ENCODE measurements around the gene KSR1. TPM values are rescaled to one million over a fixed set of nuclear protein-coding genes. Genes with fewer than 3 reads are reported as not detected.

Gene KSR1
- total and polyA plus RNA-seq, 9 of the 15 experiments (the other 6 are each of a cell fraction or from before 2014, with no cell fraction given) = 1.4 to 51.7 (median 18.4) TPM

DNA sequence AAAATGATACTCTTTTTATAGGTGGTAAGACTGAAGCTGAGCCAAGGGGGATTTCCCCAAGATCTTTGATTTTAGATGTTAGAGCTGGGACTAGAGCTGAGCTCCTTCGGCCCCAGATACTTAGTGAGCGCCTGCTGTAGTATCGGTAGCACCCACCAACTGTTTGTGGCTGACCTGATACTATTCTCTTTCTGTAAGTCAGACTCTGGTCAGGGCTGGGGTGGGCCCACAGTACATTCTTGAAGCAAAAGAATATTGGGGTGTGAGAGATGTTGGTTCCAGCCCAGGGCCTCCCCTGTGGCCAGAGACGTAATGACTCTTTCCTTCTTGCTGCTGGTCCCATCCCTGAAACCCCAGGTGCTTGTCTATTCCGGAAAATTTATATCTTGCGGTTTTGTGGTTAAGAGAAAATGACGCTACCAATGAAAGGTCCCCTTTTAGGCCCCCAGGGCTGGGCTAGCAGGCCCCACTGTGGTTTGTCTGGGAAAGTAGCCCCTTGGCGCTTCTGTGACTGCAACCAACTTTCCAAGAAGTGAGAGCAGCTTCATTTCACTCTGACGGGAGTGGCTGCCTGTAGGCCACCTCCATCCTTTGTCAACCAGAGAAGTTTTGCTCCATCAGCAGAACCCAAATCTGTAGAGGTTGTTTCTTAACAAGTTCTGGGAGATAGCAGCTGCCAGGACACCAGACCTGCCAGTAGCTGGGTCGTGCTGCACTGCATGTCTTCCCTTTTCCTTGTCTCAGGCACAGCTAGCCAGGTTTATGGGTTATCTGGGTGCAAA is 88.3 kb downstream of the KSR1 start (continued):
- TF ChIP-seq TAF9B (IDR thresholded peaks at IDR 0.05; ENCODE audit: partially characterized antibody) (no peak), ZNF586 (CRISPR knock-in tag; conservative IDR thresholded peaks at IDR 0.05) (no peak), TSC22D4 (tag; IDR thresholded peaks at IDR 0.05) (no peak), MXI1 (IDR thresholded peaks at IDR 0.05; ENCODE audit: low read depth, low read length) (no peak), CREB1 (IDR thresholded peaks at IDR 0.05) (no peak), CREB1 (CRISPR knock-in tag; IDR thresholded peaks at IDR 0.05) (no peak), TOE1 (IDR thresholded peaks at IDR 0.05; ENCODE audit: borderline replicate concordance) (no peak), TOE1 (CRISPR knock-in tag; IDR thresholded peaks at IDR 0.05; ENCODE audit: borderline replicate concordance, low read depth) (no peak), GATAD2A (IDR thresholded peaks at IDR 0.05) (no peak), ZEB2 (IDR thresholded peaks at IDR 0.05) (peak; percentile 77), COPS2 (conservative IDR thresholded peaks at IDR 0.05) (no peak), ZNF79 (CRISPR knock-in tag; IDR thresholded peaks at IDR 0.05; ENCODE audit: low read depth) (no peak), ESRRB (CRISPR knock-in tag; IDR thresholded peaks at IDR 0.05; ENCODE audit: borderline replicate concordance) (no peak), FOXJ2 (tag; IDR thresholded peaks at IDR 0.05) (no peak), ZFPM2 (CRISPR knock-in tag; IDR thresholded peaks at IDR 0.05) (no peak), ZC3H11A (IDR thresholded peaks at IDR 0.05; ENCODE audit: low read depth, low read length) (no peak)
- TF ChIP-seq, protein P1, sequence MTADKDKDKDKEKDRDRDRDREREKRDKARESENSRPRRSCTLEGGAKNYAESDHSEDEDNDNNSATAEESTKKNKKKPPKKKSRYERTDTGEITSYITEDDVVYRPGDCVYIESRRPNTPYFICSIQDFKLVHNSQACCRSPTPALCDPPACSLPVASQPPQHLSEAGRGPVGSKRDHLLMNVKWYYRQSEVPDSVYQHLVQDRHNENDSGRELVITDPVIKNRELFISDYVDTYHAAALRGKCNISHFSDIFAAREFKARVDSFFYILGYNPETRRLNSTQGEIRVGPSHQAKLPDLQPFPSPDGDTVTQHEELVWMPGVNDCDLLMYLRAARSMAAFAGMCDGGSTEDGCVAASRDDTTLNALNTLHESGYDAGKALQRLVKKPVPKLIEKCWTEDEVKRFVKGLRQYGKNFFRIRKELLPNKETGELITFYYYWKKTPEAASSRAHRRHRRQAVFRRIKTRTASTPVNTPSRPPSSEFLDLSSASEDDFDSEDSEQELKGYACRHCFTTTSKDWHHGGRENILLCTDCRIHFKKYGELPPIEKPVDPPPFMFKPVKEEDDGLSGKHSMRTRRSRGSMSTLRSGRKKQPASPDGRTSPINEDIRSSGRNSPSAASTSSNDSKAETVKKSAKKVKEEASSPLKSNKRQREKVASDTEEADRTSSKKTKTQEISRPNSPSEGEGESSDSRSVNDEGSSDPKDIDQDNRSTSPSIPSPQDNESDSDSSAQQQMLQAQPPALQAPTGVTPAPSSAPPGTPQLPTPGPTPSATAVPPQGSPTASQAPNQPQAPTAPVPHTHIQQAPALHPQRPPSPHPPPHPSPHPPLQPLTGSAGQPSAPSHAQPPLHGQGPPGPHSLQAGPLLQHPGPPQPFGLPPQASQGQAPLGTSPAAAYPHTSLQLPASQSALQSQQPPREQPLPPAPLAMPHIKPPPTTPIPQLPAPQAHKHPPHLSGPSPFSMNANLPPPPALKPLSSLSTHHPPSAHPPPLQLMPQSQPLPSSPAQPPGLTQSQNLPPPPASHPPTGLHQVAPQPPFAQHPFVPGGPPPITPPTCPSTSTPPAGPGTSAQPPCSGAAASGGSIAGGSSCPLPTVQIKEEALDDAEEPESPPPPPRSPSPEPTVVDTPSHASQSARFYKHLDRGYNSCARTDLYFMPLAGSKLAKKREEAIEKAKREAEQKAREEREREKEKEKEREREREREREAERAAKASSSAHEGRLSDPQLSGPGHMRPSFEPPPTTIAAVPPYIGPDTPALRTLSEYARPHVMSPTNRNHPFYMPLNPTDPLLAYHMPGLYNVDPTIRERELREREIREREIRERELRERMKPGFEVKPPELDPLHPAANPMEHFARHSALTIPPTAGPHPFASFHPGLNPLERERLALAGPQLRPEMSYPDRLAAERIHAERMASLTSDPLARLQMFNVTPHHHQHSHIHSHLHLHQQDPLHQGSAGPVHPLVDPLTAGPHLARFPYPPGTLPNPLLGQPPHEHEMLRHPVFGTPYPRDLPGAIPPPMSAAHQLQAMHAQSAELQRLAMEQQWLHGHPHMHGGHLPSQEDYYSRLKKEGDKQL (CRISPR knock-in tag; IDR thresholded peaks at IDR 0.05; ENCODE audit: borderline replicate concordance) = no peak
- TF ChIP-seq, protein P2, sequence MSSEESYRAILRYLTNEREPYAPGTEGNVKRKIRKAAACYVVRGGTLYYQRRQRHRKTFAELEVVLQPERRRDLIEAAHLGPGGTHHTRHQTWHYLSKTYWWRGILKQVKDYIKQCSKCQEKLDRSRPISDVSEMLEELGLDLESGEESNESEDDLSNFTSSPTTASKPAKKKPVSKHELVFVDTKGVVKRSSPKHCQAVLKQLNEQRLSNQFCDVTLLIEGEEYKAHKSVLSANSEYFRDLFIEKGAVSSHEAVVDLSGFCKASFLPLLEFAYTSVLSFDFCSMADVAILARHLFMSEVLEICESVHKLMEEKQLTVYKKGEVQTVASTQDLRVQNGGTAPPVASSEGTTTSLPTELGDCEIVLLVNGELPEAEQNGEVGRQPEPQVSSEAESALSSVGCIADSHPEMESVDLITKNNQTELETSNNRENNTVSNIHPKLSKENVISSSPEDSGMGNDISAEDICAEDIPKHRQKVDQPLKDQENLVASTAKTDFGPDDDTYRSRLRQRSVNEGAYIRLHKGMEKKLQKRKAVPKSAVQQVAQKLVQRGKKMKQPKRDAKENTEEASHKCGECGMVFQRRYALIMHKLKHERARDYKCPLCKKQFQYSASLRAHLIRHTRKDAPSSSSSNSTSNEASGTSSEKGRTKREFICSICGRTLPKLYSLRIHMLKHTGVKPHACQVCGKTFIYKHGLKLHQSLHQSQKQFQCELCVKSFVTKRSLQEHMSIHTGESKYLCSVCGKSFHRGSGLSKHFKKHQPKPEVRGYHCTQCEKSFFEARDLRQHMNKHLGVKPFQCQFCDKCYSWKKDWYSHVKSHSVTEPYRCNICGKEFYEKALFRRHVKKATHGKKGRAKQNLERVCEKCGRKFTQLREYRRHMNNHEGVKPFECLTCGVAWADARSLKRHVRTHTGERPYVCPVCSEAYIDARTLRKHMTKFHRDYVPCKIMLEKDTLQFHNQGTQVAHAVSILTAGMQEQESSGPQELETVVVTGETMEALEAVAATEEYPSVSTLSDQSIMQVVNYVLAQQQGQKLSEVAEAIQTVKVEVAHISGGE (CRISPR knock-in tag; IDR thresholded peaks at IDR 0.05) = no peak
- TF ChIP-seq, protein P3, sequence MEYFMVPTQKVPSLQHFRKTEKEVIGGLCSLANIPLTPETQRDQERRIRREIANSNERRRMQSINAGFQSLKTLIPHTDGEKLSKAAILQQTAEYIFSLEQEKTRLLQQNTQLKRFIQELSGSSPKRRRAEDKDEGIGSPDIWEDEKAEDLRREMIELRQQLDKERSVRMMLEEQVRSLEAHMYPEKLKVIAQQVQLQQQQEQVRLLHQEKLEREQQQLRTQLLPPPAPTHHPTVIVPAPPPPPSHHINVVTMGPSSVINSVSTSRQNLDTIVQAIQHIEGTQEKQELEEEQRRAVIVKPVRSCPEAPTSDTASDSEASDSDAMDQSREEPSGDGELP (CRISPR knock-in tag; IDR thresholded peaks at IDR 0.05; ENCODE audit: borderline replicate concordance) = peak; percentile 49; the same call in 1 of the 2 replicates
